Ureter (tissue), 1 donor: ENCODE measurements around the gene HOXD12. TPM values are rescaled to one million over a fixed set of nuclear protein-coding genes. Genes with fewer than 3 reads are reported as not detected.

Experiments
- DNase-seq: peaks from one replicate; pipeline ENCODE4 v3.0.0-alpha.2; 2020; ENCODE audit warnings: low spot score
- total RNA-seq: library from RNA; stranded (reverse); gene quantifications from one replicate; pipeline ENCODE4 v1.2.4, GENCODE V29; 2023
- donor health status: DM: yes; HTN: yes; CAD: no.

HOXD12 gene
- total RNA-seq, 1 donor from 2014 or later = not detected

GRCh38 chr2:176092270-176093144 is 7.1 kb upstream of the HOXD12 start, which contains the start of gene HOXD13:
HOXD13 (plus strand) TSS chr2:176092721; CDS start chr2:176092891, 170 bp downstream.
- no peak for DNase-seq

GRCh38 chr2:176093145-176093897 is 6.3 kb upstream of the HOXD12 start:
- no peak for DNase-seq

GRCh38 chr2:176093898-176094249 is 5.7 kb upstream of the HOXD12 start:
- no peak for DNase-seq

GRCh38 chr2:176094349-176094748 is 5.2 kb upstream of the HOXD12 start:
- DNase-seq = no peak

GRCh38 chr2:176095421-176095820 is 4.2 kb upstream of the HOXD12 start:
- DNase-seq = no peak

GRCh38 chr2:176096243-176096985 is 3.2 kb upstream of the HOXD12 start:
- DNase-seq = no peak

GRCh38 chr2:176096986-176097819 is 2.4 kb upstream of the HOXD12 start:
- DNase-seq = no peak

- DNase-seq = no peak
These were observed 1.7 kb upstream of the HOXD12 start for GRCh38 chr2:176097820-176098365.

- DNase-seq = no peak
These were observed 1.0 kb upstream of the HOXD12 start for GRCh38 chr2:176098366-176099158.

- DNase-seq = no peak
These were observed 352 bp upstream of the HOXD12 start for GRCh38 chr2:176099159-176099727.

- DNase-seq = no peak
These were observed 1.0 kb downstream of the HOXD12 start for GRCh38 chr2:176100547-176101140.

- no peak for DNase-seq
These were observed 1.7 kb downstream of the HOXD12 start for GRCh38 chr2:176101216-176101830.

- no peak for DNase-seq
These were observed 2.2 kb downstream of the HOXD12 start for GRCh38 chr2:176101842-176102241.

GRCh38 chr2:176102309-176102866 is 2.8 kb downstream of the HOXD12 start:
- DNase-seq = no peak

GRCh38 chr2:176103194-176103593 is 3.6 kb downstream of the HOXD12 start:
- DNase-seq = no peak

GRCh38 chr2:176103742-176104315 is 4.2 kb downstream of the HOXD12 start:
- no peak for DNase-seq

- no peak for DNase-seq
These were observed 4.9 kb downstream of the HOXD12 start for GRCh38 chr2:176104316-176105077.
